GM12878 (cell line): ENCODE results near the gene EIF4E2. TPM values are rescaled to one million over a fixed set of nuclear protein-coding genes. Genes with fewer than 3 reads are reported as not detected.

Experiments used
- ATAC-seq: fragments of 200-7000 bp; cut with Tn5 transposase; 3 replicates; pipeline ENCODE4 v1.9.1; 2020; ENCODE audit warnings: mild to moderate bottlenecking, moderate library complexity
- BruUV-seq: library from RNA; stranded (reverse); fragments of 400-500 nt; replicated peaks from 2 replicates; lab custom pipeline; 2021; lab: Mats Ljungman, UMichigan
- CTCF ChIA-PET: fragments of 300-600 bp; sonication (Branson Sonifier 250); formaldehyde crosslinking; extraction: SDS; loops from one replicate; lab custom pipeline; 2021; ENCODE audit warnings: inconsistent platforms; lab: Yijun Ruan, JAX
- POLR2A ChIA-PET: fragments of 350-600 bp; formaldehyde crosslinking; extraction: SDS; loops from one replicate; lab custom pipeline; 2021; ENCODE audit warnings: inconsistent platforms; lab: Charles Lee
- RAD21 ChIA-PET: fragments of 300-600 bp; sonication (Branson Sonifier 250); formaldehyde crosslinking; loops from one replicate; lab custom pipeline; 2023; ENCODE audit warnings: antibody characterized with exemption; ENCODE audit not compliant: unreplicated experiment; lab: Charles Lee
- SMC1A ChIA-PET: fragments of 300-600 bp; sonication (Branson Sonifier 250); formaldehyde crosslinking; loops from one replicate; lab custom pipeline; 2023; ENCODE audit not compliant: unreplicated experiment, uncharacterized antibody; lab: Charles Lee
- DNase-seq: peaks from one replicate; pipeline ENCODE4 v3.0.0-alpha.2; 2011; ENCODE audit warnings: low read depth, low spot score
- FAIRE-seq: peaks from 3 replicates; lab custom pipeline; 2011; peaks lifted over from hg19 to GRCh38; lab: Jason Lieb, UNC
- H2AFZ ChIP-seq: 2 replicates; pipeline ENCODE4 v1.6.0; 2011; ENCODE audit warnings: low read depth, low read length, control low read depth; ENCODE audit not compliant: control insufficient read depth
- H3K27ac ChIP-seq: 2 replicates; pipeline ENCODE4 v1.5.1; 2011; ENCODE audit warnings: control low read depth; ENCODE audit not compliant: control insufficient read depth, insufficient read depth
- H3K27me3 ChIP-seq, 2 experiments: replicated peaks in 1 of 2; 2 replicates each; pipeline versions ENCODE4 v1.6.0 to v1.6.1; 2011; ENCODE audit warnings: low read length in 1 of 2; ENCODE audit not compliant: control insufficient read depth in 2 of 2, insufficient read depth in 2 of 2
- H3K36me3 ChIP-seq, 2 experiments: 2 replicates each; pipeline ENCODE4 v1.5.1; 2011; ENCODE audit warnings: low read length in 1 of 2; ENCODE audit not compliant: control insufficient read depth in 2 of 2, insufficient read depth in 2 of 2
- H3K4me1 ChIP-seq: 2 replicates; pipeline ENCODE4 v1.6.1; 2011; ENCODE audit warnings: mild to moderate bottlenecking, low read length, moderate library complexity, mixed read lengths; ENCODE audit not compliant: control insufficient read depth, insufficient read depth
- H3K4me2 ChIP-seq: 2 replicates; pipeline ENCODE4 v1.6.0; 2011; ENCODE audit warnings: control low read depth; ENCODE audit not compliant: control insufficient read depth, insufficient read depth
- H3K4me3 ChIP-seq: fragments of 200-600 bp; sonication (generic); 2 replicates; pipeline ENCODE4 v1.5.1; 2016
- H3K79me2 ChIP-seq: 2 replicates; pipeline ENCODE4 v1.6.0; 2011; ENCODE audit warnings: low read length; ENCODE audit not compliant: control insufficient read depth, insufficient read depth
- H3K9ac ChIP-seq: 2 replicates; pipeline ENCODE4 v1.8.0; 2011; ENCODE audit warnings: low read length, control low read depth, mixed read lengths; ENCODE audit not compliant: control insufficient read depth, insufficient read depth
- H3K9me3 ChIP-seq: replicated peaks from 3 replicates; pipeline ENCODE4 v1.5.1; 2011; ENCODE audit warnings: mild to moderate bottlenecking, low read length; ENCODE audit not compliant: control insufficient read depth, insufficient read depth
- H4K20me1 ChIP-seq: 2 replicates; pipeline ENCODE4 v1.6.0; 2011; ENCODE audit not compliant: control insufficient read depth, insufficient read depth
- ESRRA ChIP-seq: IDR thresholded peaks from 2 replicates; pipeline ENCODE4 v1.6.1; 2012; ENCODE audit warnings: mild to moderate bottlenecking, low read length, improper control_type of control experiment
- KDM1A ChIP-seq: fragments of 200-600 bp; sonication (generic); IDR thresholded peaks from 2 replicates; pipeline ENCODE4 v1.6.1; 2016; ENCODE audit warnings: borderline replicate concordance
- SUPT20H ChIP-seq: IDR thresholded peaks from 2 replicates; pipeline ENCODE4 v1.6.1; 2011; ENCODE audit warnings: low read depth, mild to moderate bottlenecking, low read length, moderate library complexity, borderline replicate concordance; ENCODE audit not compliant: control insufficient read depth
- TAF1 ChIP-seq: IDR thresholded peaks from 2 replicates; pipeline ENCODE4 v1.6.1; 2011; ENCODE audit warnings: mild to moderate bottlenecking, low read depth, low read length, borderline replicate concordance
- ZBTB40 ChIP-seq: fragments of 450-650 bp; IDR thresholded peaks from 2 replicates; pipeline ENCODE4 v1.6.1; 2016; ENCODE audit warnings: mild to moderate bottlenecking, moderate library complexity, borderline replicate concordance
- WGBS: methylation state at CpG from one replicate; pipeline ENCODE4 v1.1.6; 2016; ENCODE audit warnings: low lambda C conversion rate; ENCODE audit not compliant: insufficient replicate concordance, insufficient coverage; ENCODE audit errors: missing lambda C conversion rate; 5-methylcytosine and 5-hydroxymethylcytosine counted together
- in situ Hi-C: fragments of 300-500 bp; cut with MboI; formaldehyde crosslinking; loops from 9 replicates; pipeline ENCODE4 v1.14.3; 2018; ENCODE audit warnings: mixed read lengths
- intact Hi-C: fragments of 100-400 bp; cut with micrococcal nuclease; formaldehyde crosslinking; loops from one replicate; pipeline ENCODE4 v1.14.2; 2022; ENCODE audit not compliant: unreplicated experiment
- polyA plus RNA-seq, 11 experiments: library from polyadenylated mRNA; depleted of rRNA in 4 of 11; unstranded in 6 of 11; stranded (reverse) in 5 of 11; fragments of >200 nt; fragmentation: Nextera tagmentation in 4 of 11; fragmentation: Illumina TruSeq in 1 of 11; extraction: Ambion mirVana in 4 of 11; extraction: Trizol in 1 of 11; gene quantifications; 1 replicate in 1 of 11; 2 replicates in 10 of 11; pipeline versions ENCODE4 v1.2.1 to v1.2.3, GENCODE V29; 2011 to 2016; ENCODE audit warnings: inconsistent platforms in 2 of 11, missing spikeins in 2 of 11, low read depth in 1 of 11
- total RNA-seq, 4 experiments: library from RNA; depleted of rRNA in 3 of 4; stranded (reverse); fragments of >200 nt in 3 of 4; fragmentation: Illumina TruSeq in 1 of 4; extraction: Trizol in 1 of 4; gene quantifications; 2 replicates each; pipeline versions ENCODE4 v1.2.1 to v1.2.3, GENCODE V29; 2013 to 2021

EIF4E2 gene
- total and polyA plus RNA-seq, 10 of the 15 experiments (the other 5 are each of a cell fraction or from before 2014, with no cell fraction given) = 56.1 to 158 (median 110) TPM

- TF ChIP-seq SUPT20H = no peak
Observed at GRCh38 chr2:232587512-232587911, 37.0 kb downstream of the EIF4E2 start (continued).

- ChIA-PET CTCF (no interaction called here), SMC1A (no interaction called here), RAD21 (no interaction called here), POLR2A (no interaction called here)
- TF ChIP-seq TAF1 (no peak), ESRRA (no peak), KDM1A (no peak), ZBTB40 (no peak)
- no peak overlapping the region for H3K27ac ChIP-seq
- no peaks in the 10 kb centered on the region for H3K79me2 ChIP-seq
- no peak overlapping the region for H3K4me2 ChIP-seq
- H3K4me1 ChIP-seq = no peaks in the 10 kb centered on the region
- ATAC-seq = no peak
- no TSS peak for BruUV-seq
- no peaks in the 10 kb centered on the region for H3K9me3 ChIP-seq
- in situ Hi-C loops = no loop called here
- no peak for FAIRE-seq
- 51% methylated on average over 8 of the region's 8 CpGs for WGBS
- no peaks in the 10 kb centered on the region for H4K20me1 ChIP-seq
- H3K9ac ChIP-seq = no peak overlapping the region
- intact Hi-C loops = no loop called here
- H3K36me3 ChIP-seq = 0 out of 4 replicates have a peak, but pooled peaks cover 0 to 4% of the 10 kb centered on the region in 2 experiments
- H3K27me3 ChIP-seq = no peaks in the 10 kb centered on the region
- DNase-seq = no peak
- no peak overlapping the region for H2AFZ ChIP-seq
- no peak overlapping the region for H3K4me3 ChIP-seq
Observed at GRCh38 chr2:232588031-232588430, 37.5 kb downstream of the EIF4E2 start.
